ENCODE data around the gene COA8.

The COA8 gene

DNA sequence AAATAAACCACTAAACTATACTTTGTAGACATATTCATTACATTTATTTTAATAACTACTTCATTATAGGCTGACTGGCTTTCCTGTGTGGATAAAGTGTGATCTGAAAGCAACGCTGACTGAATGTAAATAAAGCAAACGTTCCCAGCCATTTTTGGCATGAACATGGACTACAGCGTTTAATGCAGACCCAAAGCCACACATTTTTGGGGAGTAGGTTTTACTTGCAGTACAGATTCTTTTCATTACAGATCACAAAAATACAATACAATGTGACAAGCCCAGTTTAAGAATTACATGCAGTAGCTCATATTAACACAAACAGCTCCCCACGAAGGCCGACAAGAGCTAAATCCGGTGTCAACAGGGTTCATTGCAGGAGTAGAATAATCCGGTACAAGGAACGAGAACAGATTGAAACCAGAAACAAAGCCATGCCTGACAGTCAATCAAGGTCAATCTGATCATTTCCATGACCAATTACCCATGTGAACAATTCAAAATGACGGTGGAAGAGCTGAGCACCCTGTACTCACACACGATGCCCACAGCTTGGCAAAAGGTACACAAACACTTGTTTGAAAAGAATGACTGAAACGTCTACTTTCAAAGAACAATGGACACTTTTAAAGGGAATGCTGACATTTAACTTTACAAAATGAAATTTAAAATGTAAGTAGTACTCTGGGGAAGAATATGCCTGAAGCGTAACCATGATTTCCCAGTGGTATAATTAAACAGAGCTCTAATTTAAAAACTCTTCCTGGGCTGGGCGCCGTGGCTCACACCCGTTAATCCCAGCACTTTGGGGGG is 5.6 kb upstream of the COA8 start:
- H3K4me3 ChIP-seq (ENCODE audit: low read length): no peak overlapping the region
- TF ChIP-seq, protein P1, sequence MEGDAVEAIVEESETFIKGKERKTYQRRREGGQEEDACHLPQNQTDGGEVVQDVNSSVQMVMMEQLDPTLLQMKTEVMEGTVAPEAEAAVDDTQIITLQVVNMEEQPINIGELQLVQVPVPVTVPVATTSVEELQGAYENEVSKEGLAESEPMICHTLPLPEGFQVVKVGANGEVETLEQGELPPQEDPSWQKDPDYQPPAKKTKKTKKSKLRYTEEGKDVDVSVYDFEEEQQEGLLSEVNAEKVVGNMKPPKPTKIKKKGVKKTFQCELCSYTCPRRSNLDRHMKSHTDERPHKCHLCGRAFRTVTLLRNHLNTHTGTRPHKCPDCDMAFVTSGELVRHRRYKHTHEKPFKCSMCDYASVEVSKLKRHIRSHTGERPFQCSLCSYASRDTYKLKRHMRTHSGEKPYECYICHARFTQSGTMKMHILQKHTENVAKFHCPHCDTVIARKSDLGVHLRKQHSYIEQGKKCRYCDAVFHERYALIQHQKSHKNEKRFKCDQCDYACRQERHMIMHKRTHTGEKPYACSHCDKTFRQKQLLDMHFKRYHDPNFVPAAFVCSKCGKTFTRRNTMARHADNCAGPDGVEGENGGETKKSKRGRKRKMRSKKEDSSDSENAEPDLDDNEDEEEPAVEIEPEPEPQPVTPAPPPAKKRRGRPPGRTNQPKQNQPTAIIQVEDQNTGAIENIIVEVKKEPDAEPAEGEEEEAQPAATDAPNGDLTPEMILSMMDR (IDR thresholded peaks at IDR 0.05; ENCODE audit: insufficient read depth, low read depth, low read length, missing control alignments): no peak
- DNase-seq (ENCODE audit: low read depth): no peak

DNA sequence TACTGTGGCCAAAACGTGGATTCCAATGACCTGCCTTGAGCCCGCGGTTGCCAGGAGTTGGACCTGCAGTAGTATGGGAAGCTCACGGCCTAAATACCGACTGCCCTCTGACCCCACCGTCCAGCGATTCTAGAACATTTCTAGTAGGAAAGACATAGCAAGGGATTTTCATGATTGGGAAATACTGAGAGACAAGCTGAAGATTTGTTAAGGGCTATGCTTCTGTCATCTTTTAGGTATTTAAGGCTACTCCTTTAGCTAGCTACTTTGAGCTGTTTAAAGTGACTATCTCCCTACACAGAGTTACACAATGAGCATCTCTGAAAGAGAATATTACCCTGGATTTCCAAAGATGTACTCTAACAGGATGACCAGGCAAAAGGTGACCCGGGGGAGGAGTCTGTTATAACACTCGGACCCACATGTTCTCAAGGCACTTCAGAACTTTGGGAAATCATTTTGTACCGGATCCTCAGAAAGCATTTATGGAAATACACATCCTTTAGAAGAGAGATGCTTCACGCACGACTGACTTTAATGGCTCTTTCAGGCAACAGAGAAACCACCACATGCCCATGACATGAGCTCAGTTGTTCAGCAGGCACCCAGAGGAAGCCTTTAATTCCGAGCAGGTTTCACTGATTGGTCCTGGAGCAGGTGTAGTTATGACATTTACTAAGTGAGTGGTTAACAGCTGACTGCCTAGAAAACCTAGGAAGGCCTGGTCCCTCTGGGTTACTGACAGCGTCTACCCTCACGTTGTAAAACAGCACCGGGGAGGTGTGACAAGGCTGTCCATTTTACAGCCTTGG is 4.5 kb upstream of the COA8 start:
- DNase-seq (ENCODE audit: low read depth): peak; percentile 68
- H3K4me3 ChIP-seq (ENCODE audit: low read length): no peak overlapping the region
- TF ChIP-seq, protein P1 (IDR thresholded peaks at IDR 0.05; ENCODE audit: insufficient read depth, low read depth, low read length, missing control alignments): no peak

DNA sequence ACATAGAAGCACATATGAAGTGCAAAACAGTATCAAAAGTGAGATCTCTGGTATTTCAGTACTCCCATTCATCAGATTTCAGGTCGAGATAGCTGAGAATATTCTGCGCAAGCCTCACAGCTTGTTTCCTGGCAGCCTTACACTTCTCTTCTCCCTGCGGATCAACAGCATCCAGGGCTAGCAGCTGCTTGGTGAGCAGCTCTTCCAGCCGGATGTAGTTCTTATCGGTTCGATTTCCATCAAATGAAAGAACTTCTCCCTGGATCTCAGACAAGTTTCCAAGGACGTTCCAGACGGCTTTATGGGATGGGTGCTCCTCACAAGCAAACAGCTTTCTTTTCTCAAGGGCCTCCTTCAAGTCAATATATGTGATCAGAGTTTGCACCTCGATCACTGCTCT is 3.0 kb upstream of the COA8 start:
- no peak overlapping the region for H3K4me3 ChIP-seq (ENCODE audit: low read length)
- no peak for DNase-seq (ENCODE audit: low read depth)
- TF ChIP-seq, protein P1 (IDR thresholded peaks at IDR 0.05; ENCODE audit: insufficient read depth, low read depth, low read length, missing control alignments): no peak

DNA sequence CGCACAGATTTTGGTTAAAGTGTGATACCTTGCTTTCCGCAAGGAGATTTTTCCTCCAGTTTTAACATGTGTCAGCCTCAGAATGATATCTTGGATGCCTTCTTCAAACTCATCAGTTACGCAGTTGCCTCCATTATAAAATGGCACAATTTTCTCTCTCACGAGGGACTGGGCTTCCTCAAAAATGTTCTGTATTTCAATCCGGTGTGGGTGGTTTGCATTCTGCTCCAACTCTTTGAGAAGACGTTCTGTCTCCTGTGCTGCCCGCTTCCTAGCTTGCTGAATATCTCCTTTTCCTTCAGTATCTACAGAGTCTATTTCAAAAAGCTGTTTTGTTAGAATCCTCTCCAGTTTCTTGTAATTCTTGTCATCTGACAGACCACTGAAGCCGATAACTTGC is 2.1 kb upstream of the COA8 start:
- H3K4me3 ChIP-seq (ENCODE audit: low read length): peak overlapping the region; percentile 92
- TF ChIP-seq, protein P1 (IDR thresholded peaks at IDR 0.05; ENCODE audit: insufficient read depth, low read depth, low read length, missing control alignments): no peak

DNA sequence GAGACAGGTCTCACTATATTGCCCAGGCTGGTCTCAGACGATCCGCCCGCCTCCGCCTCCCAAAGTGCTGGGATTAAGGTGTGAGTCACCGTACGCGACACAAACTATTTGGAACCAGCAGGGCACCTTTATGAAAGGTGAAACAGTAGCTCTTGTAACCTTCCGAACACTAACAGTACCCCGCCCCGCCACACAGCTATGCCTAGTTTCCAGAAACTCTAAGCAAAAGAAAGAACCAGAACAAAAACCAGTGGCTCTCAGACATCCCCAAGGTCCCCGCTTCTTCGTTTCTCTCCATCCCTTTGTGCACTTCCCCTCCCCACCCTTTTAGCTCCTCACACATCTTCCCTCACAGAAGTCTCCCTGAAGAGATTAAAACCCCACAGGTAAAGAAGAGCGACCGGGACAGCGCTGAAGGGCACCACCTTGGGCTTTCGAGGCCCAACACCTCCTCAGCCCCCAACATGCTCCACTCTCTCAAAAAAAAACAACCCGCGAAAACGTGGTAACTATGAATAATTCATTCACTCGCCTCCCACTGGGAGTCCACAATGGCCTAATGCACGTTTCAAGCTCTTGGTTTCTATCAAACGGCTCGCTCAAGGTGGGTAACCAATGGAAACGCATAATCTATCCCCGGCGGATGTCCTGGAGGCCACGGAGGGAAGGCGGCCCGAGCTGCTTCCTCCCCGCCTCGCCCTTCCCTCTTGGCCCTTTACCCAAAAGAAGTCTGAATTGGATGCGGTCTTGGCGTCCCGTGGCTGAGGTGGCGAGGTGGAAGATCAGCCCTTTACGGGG is 1.2 kb upstream of the COA8 start:
- TF ChIP-seq, protein P1 (IDR thresholded peaks at IDR 0.05; ENCODE audit: insufficient read depth, low read depth, low read length, missing control alignments): no peak
- peak; percentile 63 for DNase-seq (ENCODE audit: low read depth)
- peak overlapping the region; percentile 92 for H3K4me3 ChIP-seq (ENCODE audit: low read length)

More for the DNA sequence above, 2.1 kb upstream of the COA8 start:
- no peak for DNase-seq (ENCODE audit: low read depth)

DNA sequence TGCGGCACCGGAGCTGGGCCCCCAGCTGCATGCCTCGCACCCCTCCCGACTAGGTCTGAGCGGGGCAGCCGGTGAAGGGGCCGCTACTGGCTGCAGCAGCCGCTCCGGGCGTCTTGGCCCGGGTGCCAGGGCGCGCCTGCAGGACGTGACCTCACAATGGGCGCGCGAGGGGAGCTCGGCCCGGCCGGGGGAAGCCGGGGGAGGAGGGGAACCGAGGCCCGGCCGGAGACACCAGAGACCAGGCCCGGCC is 656 bp upstream of the COA8 start:
- no peak for DNase-seq (ENCODE audit: low read depth)
- TF ChIP-seq, protein P1 (IDR thresholded peaks at IDR 0.05; ENCODE audit: insufficient read depth, low read depth, low read length, missing control alignments): no peak

More for the DNA sequence above, 656 bp upstream of the COA8 start:
- peak overlapping the region; percentile 92 for H3K4me3 ChIP-seq (ENCODE audit: low read length)
